A673 (cell line): ENCODE results near the gene ANXA11. TPM values are rescaled to one million over a fixed set of nuclear protein-coding genes. Genes with fewer than 3 reads are reported as not detected.
"Not testable (repeated sequence)": the region's sequence is repeated elsewhere in the genome, so short reads cannot be mapped to it uniquely, and the experiment has no call there.

Experiments
- BruUV-seq: library from RNA; stranded (reverse); fragments of 400-500 nt; replicated peaks from 2 replicates; lab custom pipeline; 2021; lab: Mats Ljungman, UMichigan
- CTCF ChIA-PET: fragments of 300-600 bp; sonication (Branson Sonifier 250); formaldehyde crosslinking; loops from one replicate; lab custom pipeline; 2022; ENCODE audit warnings: antibody characterized with exemption; lab: Charles Lee
- POLR2A ChIA-PET: fragments of 300-600 bp; sonication (Branson Sonifier 250); formaldehyde crosslinking; loops from one replicate; lab custom pipeline; 2022; ENCODE audit warnings: antibody characterized with exemption; ENCODE audit not compliant: low non-redundant PET; lab: Charles Lee
- DNase-seq: peaks from one replicate; pipeline ENCODE4 v3.0.0-alpha.2; 2015; ENCODE audit warnings: low spot score
- H3K27ac ChIP-seq: fragments of 200-600 bp; sonication (generic); 2 replicates; pipeline ENCODE4 v1.5.1; 2016; ENCODE audit warnings: mixed run types, low read depth, mild to moderate bottlenecking, mixed read lengths, antibody characterized with exemption, low read length; ENCODE audit not compliant: poor library complexity, severe bottlenecking
- H3K27me3 ChIP-seq: fragments of 200-600 bp; sonication (generic); replicated peaks from 2 replicates; pipeline ENCODE4 v1.6.1; 2017; ENCODE audit warnings: mixed run types, low read depth, mild to moderate bottlenecking, mixed read lengths, antibody characterized with exemption, low read length; ENCODE audit not compliant: insufficient read depth, poor library complexity
- H3K36me3 ChIP-seq: fragments of 200-600 bp; sonication (generic); 2 replicates; pipeline ENCODE4 v1.6.1; 2016; ENCODE audit warnings: mixed run types, mild to moderate bottlenecking, mixed read lengths, antibody characterized with exemption, low read length; ENCODE audit not compliant: insufficient read depth, poor library complexity, severe bottlenecking
- H3K4me1 ChIP-seq: fragments of 200-600 bp; sonication (generic); 2 replicates; pipeline ENCODE4 v1.6.1; 2017; ENCODE audit warnings: mixed run types, mild to moderate bottlenecking, mixed read lengths, antibody characterized with exemption, low read length; ENCODE audit not compliant: insufficient read depth, poor library complexity, severe bottlenecking
- H3K4me3 ChIP-seq: fragments of 200-600 bp; sonication (generic); 2 replicates; pipeline ENCODE4 v1.5.1; 2016; ENCODE audit warnings: low read depth, mixed run types, mild to moderate bottlenecking, mixed read lengths, low read length; ENCODE audit not compliant: poor library complexity, severe bottlenecking
- H3K9me3 ChIP-seq: fragments of 200-600 bp; sonication (generic); 2 replicates; pipeline ENCODE4 v1.6.1; 2016; ENCODE audit warnings: mixed run types, low read depth, mild to moderate bottlenecking, mixed read lengths, antibody characterized with exemption, low read length; ENCODE audit not compliant: poor library complexity, severe bottlenecking
- CTCF ChIP-seq: fragments of 300-800, 200-600 bp; sonication (generic); conservative IDR thresholded peaks from 2 replicates; pipeline ENCODE4 v1.5.1; 2017; ENCODE audit warnings: low read depth, mild to moderate bottlenecking, antibody characterized with exemption, low read length, moderate library complexity, mixed read lengths
- EZH2 ChIP-seq: fragments of 200-600 bp; sonication (generic); IDR thresholded peaks from 2 replicates; pipeline ENCODE4 v1.6.1; 2017; ENCODE audit warnings: borderline replicate concordance, low read depth, mild to moderate bottlenecking, mixed read lengths, antibody characterized with exemption, low read length; ENCODE audit not compliant: poor library complexity, severe bottlenecking
- intact Hi-C: fragments of 100-400 bp; cut with micrococcal nuclease; formaldehyde crosslinking; loops from one replicate; pipeline ENCODE4 v1.10.0; 2022; ENCODE audit not compliant: unreplicated experiment
- total RNA-seq: library from RNA; stranded (reverse); gene quantifications from 2 replicates; pipeline ENCODE4 v1.2.3, GENCODE V29; 2021

ANXA11 gene
- total RNA-seq, 1 experiment from 2014 or later, result 119 TPM

DNA sequence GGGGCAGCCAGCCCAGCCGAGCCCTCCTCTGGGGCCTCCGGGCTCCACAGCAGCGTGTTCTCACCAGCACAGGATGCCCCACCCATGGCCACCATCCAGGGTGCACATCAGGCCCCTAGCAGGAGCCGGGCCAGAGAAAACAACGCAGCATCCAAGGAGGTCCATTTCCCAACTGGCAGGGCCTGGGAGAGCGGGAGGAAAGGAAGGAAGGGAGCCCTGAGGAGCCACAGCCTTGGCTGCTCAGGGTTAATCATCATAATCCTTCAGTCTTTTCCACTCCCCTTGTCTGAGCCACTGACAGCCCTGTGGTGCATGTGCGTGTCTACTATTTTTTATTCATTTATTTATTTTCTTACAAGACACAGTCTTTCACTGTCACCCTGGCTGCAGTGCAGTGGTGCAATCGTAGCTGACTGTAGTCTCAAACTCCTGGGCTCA lies 69.2 kb downstream of the ANXA11 start:
- DNase-seq, result no peak
- no peaks in the 10 kb centered on the region for H3K9me3 ChIP-seq
- BruUV-seq, result no TSS peak
- H3K36me3 ChIP-seq, result no peaks in the 10 kb centered on the region
- TF ChIP-seq EZH2 (no peak), CTCF (no peak)
- ChIA-PET POLR2A (no interaction called here), CTCF (no interaction called here)
- intact Hi-C loops, result no loop called here
- peaks cover 19% of the 10 kb centered on the region for H3K27me3 ChIP-seq
- no peak overlapping the region for H3K27ac ChIP-seq
- no peaks in the 10 kb centered on the region for H3K4me1 ChIP-seq
- no peak overlapping the region for H3K4me3 ChIP-seq

GRCh38 chr10:80133687-80134086 lies 71.7 kb downstream of the ANXA11 start:
- H3K4me3 ChIP-seq, H3K4me1 ChIP-seq, CTCF ChIA-PET, DNase-seq, POLR2A ChIA-PET, intact Hi-C loops, BruUV-seq, H3K36me3 ChIP-seq, H3K27ac ChIP-seq, H3K9me3 ChIP-seq: not testable (repeated sequence)
- H3K27me3 ChIP-seq, result peaks cover 19% of the 10 kb centered on the region

DNA sequence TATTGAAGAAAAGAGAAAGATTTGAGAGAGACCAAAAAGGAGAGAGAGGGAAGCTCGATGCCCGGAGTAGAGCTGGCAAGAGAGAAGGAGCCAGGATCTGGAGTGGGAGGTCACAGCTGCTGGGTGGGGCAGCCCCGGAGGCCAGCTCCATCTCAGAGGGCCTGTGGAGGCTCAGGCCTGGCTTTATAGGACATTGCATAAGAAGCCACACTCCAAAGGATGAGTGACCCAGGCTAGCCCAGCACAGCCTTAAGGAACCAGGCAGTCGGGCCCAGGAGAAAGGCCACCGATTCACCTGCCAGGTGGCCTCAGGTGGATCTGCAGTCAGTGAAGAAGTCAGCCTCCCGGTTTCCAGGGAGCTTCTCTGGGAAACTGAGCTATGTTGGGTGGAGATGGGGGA lies 72.1 kb downstream of the ANXA11 start:
- Histone ChIP-seq H3K4me1 (no peaks in the 10 kb centered on the region), H3K27ac (no peak overlapping the region), H3K36me3 (no peaks in the 10 kb centered on the region), H3K9me3 (no peaks in the 10 kb centered on the region), H3K27me3 (peaks cover 19% of the 10 kb centered on the region), H3K4me3 (no peak overlapping the region)
- ChIA-PET CTCF (interaction anchor here (0.6 kb wide), 1 partner anchor 689 kb away, joined by 4 read pairs; no protein-coding TSS in a partner anchor), POLR2A (no interaction called here)
- intact Hi-C loops, result no loop called here
- DNase-seq, result no peak
- BruUV-seq, result no TSS peak
- TF ChIP-seq CTCF (no peak), EZH2 (no peak)
